ENCODE measurements around the gene POM121L2. TPM values are rescaled to one million over a fixed set of nuclear protein-coding genes. Genes with fewer than 3 reads are reported as not detected.

The POM121L2 gene
- total RNA-seq, 4 donors from 2014 or later = not detected

DNA sequence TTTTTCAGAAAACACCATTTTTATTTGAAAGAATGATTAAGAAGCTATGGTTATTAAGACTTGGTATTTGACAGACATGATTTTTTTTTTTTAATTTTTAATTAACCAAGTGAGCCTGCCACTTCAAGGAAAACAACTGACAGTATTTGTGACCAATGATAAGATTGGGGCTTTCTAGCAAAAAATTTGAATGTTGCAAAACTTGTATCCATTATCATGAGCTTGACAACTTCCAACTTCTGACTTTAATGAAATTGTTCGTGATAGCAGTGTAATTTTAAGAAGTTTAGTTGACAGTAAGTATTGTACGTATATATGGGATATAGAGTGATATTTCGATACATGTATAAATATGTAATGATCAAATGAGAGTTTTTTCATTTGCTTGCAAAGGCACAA lies 21.6 kb upstream of the POM121L2 start:
- peaks cover 7% of the 10 kb centered on the region for H3K4me1 ChIP-seq

DNA sequence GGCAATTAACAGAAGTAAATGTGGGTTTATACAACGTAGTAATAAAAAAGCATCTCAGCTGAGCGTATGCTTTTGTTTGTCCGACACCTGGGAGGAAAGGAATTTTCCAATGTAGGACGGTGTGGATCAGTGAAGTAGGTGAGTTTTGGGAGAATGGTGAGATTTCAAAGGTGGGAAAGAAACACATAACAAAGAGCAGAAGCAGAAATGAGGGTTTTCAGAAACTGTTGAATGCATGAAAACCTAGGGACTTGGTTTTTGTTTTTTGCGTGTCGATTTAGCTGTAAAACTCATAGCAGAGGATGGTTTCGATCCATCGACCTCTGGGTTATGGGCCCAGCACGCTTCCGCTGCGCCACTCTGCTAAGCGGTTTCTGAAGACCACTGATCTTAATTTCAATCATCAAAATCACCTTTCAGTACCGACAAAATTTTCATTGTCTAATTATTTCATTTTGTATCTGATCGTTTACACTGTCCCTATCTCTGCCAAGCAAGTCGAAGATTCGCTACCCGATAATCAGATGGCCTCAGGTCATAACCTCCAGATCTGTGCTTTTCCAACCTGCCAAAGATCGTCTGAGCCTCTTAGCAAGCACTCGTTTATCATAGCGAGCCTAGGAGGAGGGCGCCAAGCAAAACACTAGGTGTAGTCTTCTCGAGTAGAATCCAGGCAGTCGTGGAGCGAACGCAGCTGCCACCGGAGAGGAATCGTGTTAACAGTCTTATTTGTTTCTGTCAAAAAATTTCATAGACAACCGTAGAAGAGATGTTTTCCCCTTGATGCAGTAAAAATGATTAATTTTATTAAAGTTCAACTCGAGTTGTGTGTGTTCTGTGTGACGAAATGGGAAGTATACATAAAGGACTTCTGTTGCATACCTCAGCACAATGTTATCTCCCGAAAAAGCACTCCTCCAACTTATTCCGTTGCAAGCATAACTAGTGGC lies 20.9 kb upstream of the POM121L2 start:
- peaks cover 62% of the 10 kb centered on the region for H3K27me3 ChIP-seq
- peak overlapping the region; percentile 27 for H3K4me3 ChIP-seq

More for the DNA sequence above, 21.6 kb upstream of the POM121L2 start:
- no peak for DNase-seq (ENCODE audit: low spot score in 2 of 2)
- peaks cover 64% of the 10 kb centered on the region for H3K27me3 ChIP-seq
- no peaks in the 10 kb centered on the region for H3K9me3 ChIP-seq
- no peaks in the 10 kb centered on the region for H3K36me3 ChIP-seq
- no peak overlapping the region for H3K27ac ChIP-seq
- peak overlapping the region; percentile 27 for H3K4me3 ChIP-seq
- WGBS = 50% methylated on average over 3 of the region's 3 CpGs
- TF ChIP-seq, protein P1, sequence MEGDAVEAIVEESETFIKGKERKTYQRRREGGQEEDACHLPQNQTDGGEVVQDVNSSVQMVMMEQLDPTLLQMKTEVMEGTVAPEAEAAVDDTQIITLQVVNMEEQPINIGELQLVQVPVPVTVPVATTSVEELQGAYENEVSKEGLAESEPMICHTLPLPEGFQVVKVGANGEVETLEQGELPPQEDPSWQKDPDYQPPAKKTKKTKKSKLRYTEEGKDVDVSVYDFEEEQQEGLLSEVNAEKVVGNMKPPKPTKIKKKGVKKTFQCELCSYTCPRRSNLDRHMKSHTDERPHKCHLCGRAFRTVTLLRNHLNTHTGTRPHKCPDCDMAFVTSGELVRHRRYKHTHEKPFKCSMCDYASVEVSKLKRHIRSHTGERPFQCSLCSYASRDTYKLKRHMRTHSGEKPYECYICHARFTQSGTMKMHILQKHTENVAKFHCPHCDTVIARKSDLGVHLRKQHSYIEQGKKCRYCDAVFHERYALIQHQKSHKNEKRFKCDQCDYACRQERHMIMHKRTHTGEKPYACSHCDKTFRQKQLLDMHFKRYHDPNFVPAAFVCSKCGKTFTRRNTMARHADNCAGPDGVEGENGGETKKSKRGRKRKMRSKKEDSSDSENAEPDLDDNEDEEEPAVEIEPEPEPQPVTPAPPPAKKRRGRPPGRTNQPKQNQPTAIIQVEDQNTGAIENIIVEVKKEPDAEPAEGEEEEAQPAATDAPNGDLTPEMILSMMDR (IDR thresholded peaks at IDR 0.05) = no peak
- no peak for TF ChIP-seq EP300 (IDR thresholded peaks at IDR 0.05)
- no peak for TF ChIP-seq POLR2A (IDR thresholded peaks at IDR 0.05)

DNA sequence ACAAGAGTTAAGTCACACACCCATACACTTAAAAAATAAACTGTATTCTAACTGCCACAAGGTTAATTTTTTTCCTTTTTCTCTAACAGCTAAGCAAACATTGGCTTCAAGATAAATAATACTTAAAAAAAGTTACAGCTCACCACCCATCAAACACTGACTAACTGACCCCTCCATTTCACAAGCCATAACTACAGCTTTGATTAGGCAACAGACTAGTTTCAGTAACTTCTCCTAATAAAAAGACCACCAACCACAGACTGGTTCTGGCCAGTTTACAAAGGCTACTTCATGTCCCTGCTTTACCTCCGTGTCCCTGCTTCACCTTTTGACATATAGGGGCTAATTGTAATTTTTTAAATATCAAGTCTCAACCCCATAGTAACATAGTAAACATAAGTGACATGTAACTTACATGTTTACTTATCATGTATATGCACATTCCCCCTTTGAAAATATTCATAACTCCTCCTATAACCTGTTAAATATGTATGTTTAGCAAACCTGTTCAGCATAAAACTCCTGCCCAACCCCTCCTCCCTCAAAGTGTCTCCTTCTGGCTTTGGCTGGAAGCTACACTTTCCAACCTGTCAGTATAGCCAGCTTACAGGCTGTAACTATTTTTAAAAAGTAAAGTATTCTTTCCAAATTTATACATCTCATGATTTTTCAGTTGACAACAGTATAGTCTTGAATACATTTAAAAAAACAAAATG lies 15.1 kb upstream of the POM121L2 start:
- Histone ChIP-seq H3K4me3 (no peak overlapping the region), H3K9me3 (no peaks in the 10 kb centered on the region), H3K4me1 (no peaks in the 10 kb centered on the region), H3K27me3 (peaks cover 35% of the 10 kb centered on the region), H3K27ac (no peak overlapping the region), H3K36me3 (no peaks in the 10 kb centered on the region)
- no peak for DNase-seq (ENCODE audit: low spot score in 2 of 2)
- TF ChIP-seq, protein P1 (IDR thresholded peaks at IDR 0.05) = no peak
- TF ChIP-seq POLR2A (IDR thresholded peaks at IDR 0.05) (no peak), POLR2AphosphoS5 (IDR thresholded peaks at IDR 0.05) (no peak), EP300 (IDR thresholded peaks at IDR 0.05) (no peak)
- WGBS = 62% methylated on average over 1 of the region's 1 CpG

More for the DNA sequence above, 20.9 kb upstream of the POM121L2 start:
- H3K36me3 ChIP-seq = no peaks in the 10 kb centered on the region
- H3K27ac ChIP-seq = no peak overlapping the region
- no peak for DNase-seq (ENCODE audit: low spot score in 2 of 2)
- 9% methylated on average over 32 of the region's 32 CpGs for WGBS
- no peaks in the 10 kb centered on the region for H3K9me3 ChIP-seq
- TF ChIP-seq POLR2AphosphoS5 (IDR thresholded peaks at IDR 0.05) (no peak), POLR2A (IDR thresholded peaks at IDR 0.05) (no peak)
- peaks cover 7% of the 10 kb centered on the region for H3K4me1 ChIP-seq

DNA sequence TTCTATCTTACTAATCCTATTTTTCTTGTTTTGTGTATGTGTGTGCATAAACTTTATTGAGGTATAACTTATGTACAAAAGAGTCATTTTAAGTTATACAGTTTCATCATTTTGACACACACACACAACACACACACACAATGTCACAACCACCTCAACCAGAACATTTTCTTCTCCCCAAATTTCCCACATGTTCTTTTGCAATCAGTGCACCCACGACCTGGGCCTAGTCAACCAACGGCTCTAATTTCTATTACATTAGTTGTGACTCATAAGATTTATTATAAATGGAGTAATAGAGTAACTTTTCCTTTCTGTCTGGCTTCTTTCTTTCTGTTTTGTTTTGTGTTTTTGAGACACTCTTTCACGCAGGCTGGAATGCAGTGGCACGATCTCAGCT lies 9.8 kb upstream of the POM121L2 start:
- WGBS = 85% methylated on average over 4 of the region's 4 CpGs
- H3K4me3 ChIP-seq = no peak overlapping the region
- no peak for DNase-seq (ENCODE audit: low spot score in 2 of 2)

DNA sequence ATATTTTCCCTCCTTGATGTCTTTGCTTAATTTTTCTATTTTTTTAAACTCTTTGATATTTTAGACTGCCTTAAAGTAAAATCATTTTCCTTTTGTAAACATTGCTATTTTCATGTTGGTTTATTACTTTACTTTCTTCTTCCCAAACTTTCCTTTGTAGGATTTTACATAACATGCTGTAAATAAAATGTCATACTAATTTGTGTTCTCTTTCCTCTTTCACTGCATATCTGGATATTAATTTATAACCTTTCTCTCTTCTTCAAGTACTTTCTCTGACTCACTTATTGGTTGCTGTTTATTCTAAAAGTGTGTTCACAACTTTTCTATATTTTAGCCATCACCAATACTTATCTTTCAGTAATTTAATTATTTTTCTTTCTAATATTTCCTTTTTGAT lies 9.3 kb upstream of the POM121L2 start:
- Histone ChIP-seq H3K9me3 (no peaks in the 10 kb centered on the region), H3K4me1 (no peaks in the 10 kb centered on the region), H3K36me3 (no peaks in the 10 kb centered on the region), H3K27ac (no peak overlapping the region), H3K4me3 (no peak overlapping the region), H3K27me3 (peaks cover 18% of the 10 kb centered on the region)
- TF ChIP-seq POLR2A (IDR thresholded peaks at IDR 0.05) = no peak
- no peak for TF ChIP-seq POLR2AphosphoS5 (IDR thresholded peaks at IDR 0.05)
- TF ChIP-seq, protein P1 (IDR thresholded peaks at IDR 0.05) = no peak
- TF ChIP-seq EP300 (IDR thresholded peaks at IDR 0.05) = no peak
- no peak for DNase-seq (ENCODE audit: low spot score in 2 of 2)

More for the DNA sequence above, 9.8 kb upstream of the POM121L2 start:
- Histone ChIP-seq H3K27me3 (peaks cover 21% of the 10 kb centered on the region), H3K9me3 (no peaks in the 10 kb centered on the region), H3K4me1 (no peaks in the 10 kb centered on the region), H3K27ac (no peak overlapping the region), H3K36me3 (no peaks in the 10 kb centered on the region)
- TF ChIP-seq, protein P1 (IDR thresholded peaks at IDR 0.05) = no peak
- TF ChIP-seq POLR2A (IDR thresholded peaks at IDR 0.05) (no peak), EP300 (IDR thresholded peaks at IDR 0.05) (no peak), POLR2AphosphoS5 (IDR thresholded peaks at IDR 0.05) (no peak)

Measured in suprapubic skin (tissue), 4 donors.